Activated effector memory CD4-positive, alpha-beta T cell treated with Interleukin-2 at 50 U/mL for 16 hours (primary cell): Measurements from ENCODE around the gene XPO6.
A peak's percentile ranks its signal among the peaks of the same experiment; 100 is the strongest.
"Not testable (repeated sequence)": the region's sequence is repeated elsewhere in the genome, so short reads cannot be mapped to it uniquely, and the experiment has no call there.

Source experiments
- DNase-seq: peaks from one replicate; pipeline ENCODE4 v3.0.0-alpha.2; 2020

The XPO6 gene

GRCh38 chr16:28145796-28146195 is 66.0 kb downstream of the XPO6 start:
- DNase-seq = no peak

- peak; percentile 57 for DNase-seq
Observed at GRCh38 chr16:28140788-28141618, 70.8 kb downstream of the XPO6 start.

GRCh38 chr16:28139530-28139929 is 72.2 kb downstream of the XPO6 start:
- DNase-seq = no peak

- peak; percentile 23 for DNase-seq
Observed at GRCh38 chr16:28136751-28137434, 74.9 kb downstream of the XPO6 start.

GRCh38 chr16:28133666-28134065 is 78.1 kb downstream of the XPO6 start:
- DNase-seq = no peak

- no peak for DNase-seq
Observed at GRCh38 chr16:28131743-28132393, 79.9 kb downstream of the XPO6 start.

- no peak for DNase-seq
Observed at GRCh38 chr16:28131181-28131580, 80.6 kb downstream of the XPO6 start.

- no peak for DNase-seq
Observed at GRCh38 chr16:28130099-28131088, 81.4 kb downstream of the XPO6 start.

- DNase-seq = no peak
Observed at GRCh38 chr16:28126684-28127620, 84.8 kb downstream of the XPO6 start.

GRCh38 chr16:28125592-28125991 is 86.2 kb downstream of the XPO6 start:
- DNase-seq = no peak

GRCh38 chr16:28121527-28121926 is 90.2 kb downstream of the XPO6 start:
- DNase-seq = no peak

- DNase-seq = no peak
Observed at GRCh38 chr16:28120754-28121153, 91.0 kb downstream of the XPO6 start.

- DNase-seq = no peak
Observed at GRCh38 chr16:28118637-28119036, 93.1 kb downstream of the XPO6 start.

GRCh38 chr16:28117168-28117565 is 94.6 kb downstream of the XPO6 start:
- no peak for DNase-seq

GRCh38 chr16:28115866-28116265 is 95.9 kb downstream of the XPO6 start:
- not testable (repeated sequence) for DNase-seq

- no peak for DNase-seq
Observed at GRCh38 chr16:28112908-28113307, 98.9 kb downstream of the XPO6 start.

GRCh38 chr16:28110977-28111376 is 100.8 kb downstream of the XPO6 start:
- DNase-seq = no peak

- DNase-seq = no peak
Observed at GRCh38 chr16:28110479-28110878, 101.3 kb downstream of the XPO6 start.

GRCh38 chr16:28110074-28110473 is 101.7 kb downstream of the XPO6 start:
- no peak for DNase-seq

- DNase-seq = no peak
Observed at GRCh38 chr16:28108590-28109247, 103.0 kb downstream of the XPO6 start.

- no peak for DNase-seq
Observed at GRCh38 chr16:28107232-28107631, 104.5 kb downstream of the XPO6 start.
